HepG2 (cell line): ENCODE measurements around the gene NDOR1. TPM values are rescaled to one million over a fixed set of nuclear protein-coding genes. Genes with fewer than 3 reads are reported as not detected.
A peak's percentile ranks its signal among the peaks of the same experiment; 100 is the strongest.

Source experiments
- AHR ChIP-seq: IDR thresholded peaks from 2 replicates; pipeline ENCODE4 v1.6.1; 2018; ENCODE audit warnings: missing genetic modification reagents, missing compliant biosample characterization
- BRCA1 ChIP-seq: sonication (generic); formaldehyde crosslinking; IDR thresholded peaks from 2 replicates; pipeline ENCODE4 v1.4.0; 2020; ENCODE audit warnings: missing genetic modification reagents
- CHD2 ChIP-seq: IDR thresholded peaks from 2 replicates; pipeline ENCODE4 v1.6.1; 2011; ENCODE audit warnings: low read depth, low read length, improper control_type of control experiment
- IRX3 ChIP-seq: sonication (generic); formaldehyde crosslinking; IDR thresholded peaks from 2 replicates; pipeline ENCODE4 v1.8.1; 2023; ENCODE audit warnings: mild to moderate bottlenecking, low read depth, missing genetic modification reagents, borderline replicate concordance
- KDM1A ChIP-seq: IDR thresholded peaks from 2 replicates; pipeline ENCODE4 v1.6.1; 2016; ENCODE audit warnings: missing compliant biosample characterization
- KDM5B ChIP-seq: sonication (generic); formaldehyde crosslinking; IDR thresholded peaks from 2 replicates; pipeline ENCODE4 v1.4.0; 2020; ENCODE audit warnings: missing genetic modification reagents, mild to moderate bottlenecking, borderline replicate concordance
- MAF1 ChIP-seq: sonication (generic); formaldehyde crosslinking; IDR thresholded peaks from 2 replicates; pipeline ENCODE4 v1.5.0; 2020; ENCODE audit warnings: missing genetic modification reagents, borderline replicate concordance
- MED1 ChIP-seq: sonication (generic); formaldehyde crosslinking; IDR thresholded peaks from 2 replicates; pipeline ENCODE4 v1.4.0; 2020; ENCODE audit warnings: missing genetic modification reagents
- MIXL1 ChIP-seq: IDR thresholded peaks from 2 replicates; pipeline ENCODE4 v1.6.1; 2016
- NR3C1 ChIP-seq: sonication (generic); formaldehyde crosslinking; IDR thresholded peaks from 2 replicates; pipeline ENCODE4 v1.4.0; 2020; ENCODE audit warnings: missing genetic modification reagents
- RBM39 ChIP-seq: fragments of 200-400 bp; formaldehyde crosslinking; IDR thresholded peaks from one replicate; pipeline ENCODE4 v1.6.1; 2018; ENCODE audit warnings: antibody characterized with exemption, mild to moderate bottlenecking, low read depth, low read length; ENCODE audit not compliant: poor library complexity, severe bottlenecking
- REPIN1 ChIP-seq: sonication (generic); formaldehyde crosslinking; IDR thresholded peaks from 2 replicates; pipeline ENCODE4 v1.8.0; 2022; ENCODE audit warnings: missing genetic modification reagents, low read depth, mild to moderate bottlenecking, borderline replicate concordance
- SNRNP70 ChIP-seq: fragments of 200-400 bp; formaldehyde crosslinking; IDR thresholded peaks from 2 replicates; pipeline ENCODE4 v1.6.1; 2017; ENCODE audit warnings: mild to moderate bottlenecking, low read depth, low read length, moderate library complexity
- SP1 ChIP-seq, 2 experiments: fragments of 450-650 bp in 1 of 2; sonication (generic) in 1 of 2; formaldehyde crosslinking in 1 of 2; IDR thresholded peaks; 2 replicates each; pipeline versions ENCODE4 v1.4.0 to v1.6.1; 2016 to 2020; ENCODE audit warnings: missing genetic modification reagents in 1 of 2
- SUZ12 ChIP-seq: fragments of 150-350 bp; IDR thresholded peaks from 2 replicates; pipeline ENCODE4 v1.6.1; 2014; ENCODE audit warnings: low read depth, low read length
- TCF7 ChIP-seq: sonication (generic); IDR thresholded peaks from 2 replicates; pipeline ENCODE4 v1.6.1; 2016; ENCODE audit warnings: antibody characterized with exemption, low read depth
- TEAD3 ChIP-seq: optimal IDR thresholded peaks from 2 replicates; pipeline ENCODE3; 2016; ENCODE audit warnings: borderline replicate concordance
- TGIF2 ChIP-seq: IDR thresholded peaks from 2 replicates; pipeline ENCODE4 v1.6.1; 2016; ENCODE audit warnings: control low read depth, missing compliant biosample characterization
- ZNF546 ChIP-seq: sonication (generic); formaldehyde crosslinking; conservative IDR thresholded peaks from 2 replicates; pipeline ENCODE4 v1.8.1; 2023; ENCODE audit warnings: mild to moderate bottlenecking, missing genetic modification reagents
- ZNF569 ChIP-seq: sonication (generic); formaldehyde crosslinking; IDR thresholded peaks from 2 replicates; pipeline ENCODE4 v1.5.0; 2020; ENCODE audit warnings: mild to moderate bottlenecking, missing genetic modification reagents, moderate library complexity, borderline replicate concordance
- ZNF710 ChIP-seq: sonication (generic); formaldehyde crosslinking; IDR thresholded peaks from 2 replicates; pipeline ENCODE4 v1.5.0; 2020; ENCODE audit warnings: mild to moderate bottlenecking, missing genetic modification reagents, borderline replicate concordance
- ZNF746 ChIP-seq: sonication (generic); formaldehyde crosslinking; IDR thresholded peaks from 2 replicates; pipeline ENCODE4 v1.8.0; 2022; ENCODE audit warnings: mild to moderate bottlenecking, missing genetic modification reagents
- ZNF766 ChIP-seq: sonication (generic); formaldehyde crosslinking; IDR thresholded peaks from 2 replicates; pipeline ENCODE4 v1.5.0; 2020; ENCODE audit warnings: missing genetic modification reagents, borderline replicate concordance
- ZNF772 ChIP-seq: sonication (generic); formaldehyde crosslinking; IDR thresholded peaks from 2 replicates; pipeline ENCODE4 v1.5.0; 2020; ENCODE audit warnings: mild to moderate bottlenecking, missing genetic modification reagents
- polyA plus RNA-seq, 8 experiments: library from polyadenylated mRNA; depleted of rRNA in 3 of 8; stranded (reverse) in 7 of 8; unstranded in 1 of 8; fragments of >200 nt; fragmentation: Illumina TruSeq in 4 of 8; extraction: Trizol in 4 of 8; gene quantifications; 2 replicates each; pipeline versions ENCODE4 v1.2.1 to v1.2.3, GENCODE V29; 2011 to 2016; ENCODE audit warnings: low read depth in 4 of 8, missing spikeins in 1 of 8, mixed read lengths in 1 of 8; ENCODE audit not compliant: insufficient read depth in 1 of 8
- total RNA-seq, 5 experiments: library from RNA; depleted of rRNA; stranded (reverse); fragments of >200 nt; fragmentation: Illumina TruSeq; extraction: Trizol; gene quantifications; 2 replicates each; pipeline ENCODE4 v1.2.3, GENCODE V29; 2016; ENCODE audit warnings: low read depth in 1 of 5
- TF ChIP-seq, protein P1 (sequence below): sonication (generic); formaldehyde crosslinking; IDR thresholded peaks from 2 replicates; pipeline ENCODE4 v1.5.0; 2020; ENCODE audit warnings: missing genetic modification reagents
- TF ChIP-seq, protein P2 (sequence below): IDR thresholded peaks from 2 replicates; pipeline ENCODE4 v1.6.1; 2016; ENCODE audit warnings: control low read depth

Gene NDOR1
- total and polyA plus RNA-seq, 2 of the 13 experiments (the other 11 are each of a cell fraction or from before 2014, with no cell fraction given), result 3.6 to 8.7 TPM

DNA sequence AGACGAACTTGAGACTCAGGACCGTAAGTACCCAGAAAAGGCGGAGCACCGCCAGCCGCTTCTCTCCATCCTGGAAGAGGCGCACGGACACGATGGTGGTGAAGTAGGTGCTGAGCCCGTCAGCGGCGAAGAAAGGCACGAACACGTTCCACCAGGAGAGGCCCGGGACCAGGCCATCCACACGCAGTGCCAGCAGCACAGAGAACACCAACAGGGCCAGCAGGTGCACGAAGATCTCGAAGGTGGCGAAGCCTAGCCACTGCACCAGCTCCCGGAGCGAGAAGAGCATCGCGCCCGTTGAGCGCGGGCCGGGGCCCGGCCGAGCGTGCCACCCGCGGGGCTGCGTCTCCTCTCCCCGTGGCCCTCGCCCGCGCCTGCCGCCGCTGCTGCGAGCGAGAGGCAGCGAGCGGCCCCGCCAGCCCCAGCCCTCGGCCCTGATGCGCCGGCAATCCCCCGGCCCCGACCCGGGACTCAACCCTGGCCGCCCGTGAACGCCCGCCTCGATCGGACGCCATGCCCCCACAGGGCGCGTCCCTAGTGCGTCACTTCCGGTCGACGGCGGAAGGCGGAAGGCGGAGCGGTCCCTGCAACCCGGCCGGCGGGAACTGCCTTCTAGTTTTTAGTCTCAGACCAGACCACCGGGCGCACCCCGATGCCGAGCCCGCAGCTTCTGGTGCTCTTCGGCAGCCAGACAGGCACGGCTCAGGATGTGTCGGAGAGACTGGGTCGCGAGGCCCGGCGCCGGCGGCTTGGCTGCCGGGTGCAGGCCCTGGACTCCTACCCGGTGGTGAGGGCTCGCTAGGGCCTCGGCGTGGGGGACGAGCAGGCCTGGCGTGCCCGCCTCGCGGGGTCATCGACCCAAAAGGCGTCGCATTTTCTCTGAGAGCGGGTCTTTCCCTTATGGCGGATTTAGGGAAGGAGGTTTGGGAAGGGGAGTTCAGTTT lies at the start of gene NDOR1, which contains the start of gene TMEM203 (continued):
- TF ChIP-seq ZNF766 (peak; percentile 61; the same call in 1 of the 2 replicates), KDM5B (CRISPR knock-in tag) (peak; percentile 66), MAF1 (CRISPR knock-in tag) (0 out of 2 replicates have a peak, but pooled peaks have one; percentile 75), MIXL1 (CRISPR knock-in tag) (no peak), TGIF2 (CRISPR knock-in tag) (peak; percentile 83), SNRNP70 (no peak), RBM39 (no peak), ZNF569 (CRISPR knock-in tag) (no peak), BRCA1 (CRISPR knock-in tag) (no peak), TCF7 (no peak), IRX3 (CRISPR knock-in tag) (0 out of 2 replicates have a peak, but pooled peaks have one; percentile 31), SUZ12 (no peak), CHD2 (no peak), ZNF710 (CRISPR knock-in tag) (peak; percentile 59), ZNF746 (CRISPR knock-in tag) (no peak), ZNF772 (CRISPR knock-in tag) (peak; percentile 16; the same call in 1 of the 2 replicates), TEAD3 (CRISPR knock-in tag) (peak; percentile 43), AHR (no peak), REPIN1 (peak; percentile 79), NR3C1 (CRISPR knock-in tag) (no peak), KDM1A (CRISPR knock-in tag) (no peak), SP1 (IDR thresholded peaks at IDR 0.05) (no peak), SP1 (CRISPR knock-in tag; IDR thresholded peaks at IDR 0.05) (peak; percentile 80), ZNF546 (no peak), MED1 (CRISPR knock-in tag) (peak; percentile 42; the same call in 1 of the 2 replicates)
- TF ChIP-seq, protein P1, sequence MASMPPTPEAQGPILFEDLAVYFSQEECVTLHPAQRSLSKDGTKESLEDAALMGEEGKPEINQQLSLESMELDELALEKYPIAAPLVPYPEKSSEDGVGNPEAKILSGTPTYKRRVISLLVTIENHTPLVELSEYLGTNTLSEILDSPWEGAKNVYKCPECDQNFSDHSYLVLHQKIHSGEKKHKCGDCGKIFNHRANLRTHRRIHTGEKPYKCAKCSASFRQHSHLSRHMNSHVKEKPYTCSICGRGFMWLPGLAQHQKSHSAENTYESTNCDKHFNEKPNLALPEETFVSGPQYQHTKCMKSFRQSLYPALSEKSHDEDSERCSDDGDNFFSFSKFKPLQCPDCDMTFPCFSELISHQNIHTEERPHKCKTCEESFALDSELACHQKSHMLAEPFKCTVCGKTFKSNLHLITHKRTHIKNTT (CRISPR knock-in tag), result no peak
- TF ChIP-seq, protein P2, sequence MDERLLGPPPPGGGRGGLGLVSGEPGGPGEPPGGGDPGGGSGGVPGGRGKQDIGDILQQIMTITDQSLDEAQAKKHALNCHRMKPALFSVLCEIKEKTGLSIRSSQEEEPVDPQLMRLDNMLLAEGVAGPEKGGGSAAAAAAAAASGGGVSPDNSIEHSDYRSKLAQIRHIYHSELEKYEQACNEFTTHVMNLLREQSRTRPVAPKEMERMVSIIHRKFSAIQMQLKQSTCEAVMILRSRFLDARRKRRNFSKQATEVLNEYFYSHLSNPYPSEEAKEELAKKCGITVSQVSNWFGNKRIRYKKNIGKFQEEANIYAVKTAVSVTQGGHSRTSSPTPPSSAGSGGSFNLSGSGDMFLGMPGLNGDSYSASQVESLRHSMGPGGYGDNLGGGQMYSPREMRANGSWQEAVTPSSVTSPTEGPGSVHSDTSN (CRISPR knock-in tag), result no peak
